OCI-LY1 (cell line): ENCODE data around the gene IRF7.

Experiments
- H2AFZ ChIP-seq: fragments of 200-600 bp; sonication (generic), shearing (Covaris generic); 2 replicates; pipeline ENCODE4 v1.6.0; 2014; ENCODE audit warnings: antibody characterized with exemption, mild to moderate bottlenecking, low read length
- H3F3A ChIP-seq: fragments of 200-600 bp; sonication (generic), shearing (Covaris generic); 2 replicates; pipeline ENCODE4 v1.6.0; 2014; ENCODE audit warnings: mild to moderate bottlenecking, antibody characterized with exemption, low read length, moderate library complexity; ENCODE audit not compliant: insufficient read depth
- H3K27ac ChIP-seq: fragments of 200-600 bp; sonication (generic); 2 replicates; pipeline ENCODE4 v1.5.1; 2014; ENCODE audit warnings: low read length, mixed run types, mild to moderate bottlenecking, low read depth; ENCODE audit not compliant: poor library complexity, severe bottlenecking
- H3K27me3 ChIP-seq: fragments of 200-600 bp; sonication (generic); 2 replicates; pipeline ENCODE4 v1.6.0; 2014; ENCODE audit warnings: antibody characterized with exemption, mild to moderate bottlenecking, low read length, moderate library complexity; ENCODE audit not compliant: insufficient read depth
- H3K36me3 ChIP-seq: fragments of 200-600 bp; sonication (generic); 2 replicates; pipeline ENCODE4 v1.6.1; 2014; ENCODE audit warnings: mild to moderate bottlenecking, antibody characterized with exemption, low read length, moderate library complexity, mixed read lengths; ENCODE audit not compliant: insufficient read depth
- H3K4me1 ChIP-seq: fragments of 200-600 bp; sonication (generic); 2 replicates; pipeline ENCODE4 v1.5.1; 2014; ENCODE audit warnings: mild to moderate bottlenecking, low read length, moderate library complexity; ENCODE audit not compliant: insufficient read depth, severe bottlenecking
- H3K4me2 ChIP-seq: fragments of 200-600 bp; sonication (generic), shearing (Covaris generic); 2 replicates; pipeline ENCODE4 v1.6.1; 2014; ENCODE audit warnings: low read length
- H3K4me3 ChIP-seq: fragments of 200-600 bp; sonication (generic); 2 replicates; pipeline ENCODE4 v1.5.1; 2014; ENCODE audit warnings: low read length, low read depth, mild to moderate bottlenecking, mixed read lengths; ENCODE audit not compliant: poor library complexity, severe bottlenecking
- H3K79me2 ChIP-seq: fragments of 200-600 bp; shearing (Covaris generic); 2 replicates; pipeline ENCODE4 v1.6.1; 2016; ENCODE audit warnings: mixed run types, low read length, mixed read lengths; ENCODE audit not compliant: insufficient read depth
- H3K9ac ChIP-seq: fragments of 200-600 bp; sonication (generic), shearing (Covaris generic); 2 replicates; pipeline ENCODE4 v1.6.1; 2014; ENCODE audit warnings: mild to moderate bottlenecking, low read length, mixed read lengths
- H3K9me2 ChIP-seq: fragments of 200-600 bp; sonication (generic), shearing (Covaris generic); 2 replicates; pipeline ENCODE4 v1.6.1; 2014; ENCODE audit warnings: low read depth, mild to moderate bottlenecking, low read length, mixed read lengths
- H3K9me3 ChIP-seq: fragments of 200-600 bp; shearing (Covaris generic); 2 replicates; pipeline ENCODE4 v1.6.1; 2014; ENCODE audit warnings: low read length, mixed read lengths
- H4K20me1 ChIP-seq: fragments of 200-600 bp; sonication (generic), shearing (Covaris generic); 2 replicates; pipeline ENCODE4 v1.6.0; 2016; ENCODE audit warnings: mild to moderate bottlenecking, low read length; ENCODE audit not compliant: insufficient read depth
- CTCF ChIP-seq: fragments of 200-600 bp; sonication (generic), shearing (Covaris generic); IDR thresholded peaks from 2 replicates; pipeline ENCODE4 v1.5.1; 2017; ENCODE audit warnings: mild to moderate bottlenecking, antibody characterized with exemption, low read length, moderate library complexity, mixed read lengths
- EZH2 ChIP-seq: fragments of 200-600 bp; sonication (generic), shearing (Covaris generic); IDR thresholded peaks from 2 replicates; pipeline ENCODE4 v1.8.0; 2017; ENCODE audit warnings: borderline replicate concordance, mixed run types, mild to moderate bottlenecking, antibody characterized with exemption, low read length, moderate library complexity, mixed read lengths

The IRF7 gene

GRCh38 chr11:571802-572185 lies 44.0 kb downstream of the IRF7 start:
- Histone ChIP-seq H2AFZ (no peak overlapping the region), H3K9me2 (no peaks in the 10 kb centered on the region), H3K4me3 (no peak overlapping the region), H3K36me3 (no peaks in the 10 kb centered on the region), H3K9me3 (no peaks in the 10 kb centered on the region), H3K9ac (no peak overlapping the region), H3K79me2 (peaks cover under 1% of the 10 kb centered on the region), H3K4me2 (no peak overlapping the region), H3K27me3 (peaks cover 5% of the 10 kb centered on the region; the same call in 1 of the 2 replicates), H3K27ac (no peak overlapping the region), H3F3A (no peaks in the 10 kb centered on the region), H3K4me1 (peaks cover 37% of the 10 kb centered on the region), H4K20me1 (no peaks in the 10 kb centered on the region)
- no peak for TF ChIP-seq CTCF
- no peak for TF ChIP-seq EZH2

GRCh38 chr11:569158-569885 lies 46.4 kb downstream of the IRF7 start:
- no peak for TF ChIP-seq CTCF
- no peak for TF ChIP-seq EZH2
- no peaks in the 10 kb centered on the region for H3K36me3 ChIP-seq
- H3K27me3 ChIP-seq, result peaks cover 5% of the 10 kb centered on the region; the same call in 1 of the 2 replicates
- H3K4me1 ChIP-seq, result peaks cover 29% of the 10 kb centered on the region
- no peak overlapping the region for H2AFZ ChIP-seq
- peak overlapping the region; percentile 97 for H3K9ac ChIP-seq
- H3K9me2 ChIP-seq, result no peaks in the 10 kb centered on the region
- H3K9me3 ChIP-seq, result no peaks in the 10 kb centered on the region
- no peaks in the 10 kb centered on the region for H3K79me2 ChIP-seq
- H3F3A ChIP-seq, result no peaks in the 10 kb centered on the region
- no peaks in the 10 kb centered on the region for H4K20me1 ChIP-seq
- H3K4me3 ChIP-seq, result peak overlapping the region; percentile 85
- peak overlapping the region; percentile 100 for H3K4me2 ChIP-seq
- H3K27ac ChIP-seq, result no peak overlapping the region

GRCh38 chr11:568306-569157 lies 47.2 kb downstream of the IRF7 start:
- Histone ChIP-seq H3K4me1 (peaks cover 25% of the 10 kb centered on the region), H3K9me3 (no peaks in the 10 kb centered on the region)

More at GRCh38 chr11:568306-569157, 47.2 kb downstream of the IRF7 start:
- peak overlapping the region; percentile 85 for H3K4me3 ChIP-seq
- H3F3A ChIP-seq, result no peaks in the 10 kb centered on the region
- no peaks in the 10 kb centered on the region; the same call in 1 of the 2 replicates for H3K36me3 ChIP-seq
- H3K9ac ChIP-seq, result peak overlapping the region; percentile 97
- H2AFZ ChIP-seq, result no peak overlapping the region
- H3K79me2 ChIP-seq, result no peaks in the 10 kb centered on the region
- no peak overlapping the region for H3K27ac ChIP-seq
- H3K4me2 ChIP-seq, result peak overlapping the region; percentile 100
- H3K9me2 ChIP-seq, result no peaks in the 10 kb centered on the region
- peaks cover 5% of the 10 kb centered on the region; the same call in 1 of the 2 replicates for H3K27me3 ChIP-seq
- no peaks in the 10 kb centered on the region for H4K20me1 ChIP-seq
- TF ChIP-seq CTCF (no peak), EZH2 (no peak)
